ENCODE measurements around the gene EXOC2.

- TF ChIP-seq CTCF (IDR thresholded peaks at IDR 0.05), result no peak
- no peak for TF ChIP-seq POLR2A (IDR thresholded peaks at IDR 0.05)
Measured at GRCh38 chr6:520820-521219, 172.1 kb downstream of the EXOC2 start.

Measured in breast epithelium (tissue), 3 donors.